C4-2B (cell line): ENCODE results near the gene DACT1.

Experiments
- ZFX ChIP-seq: fragments of 450-650 bp; IDR thresholded peaks from 2 replicates; pipeline ENCODE4 v1.6.1; 2017
- TF ChIP-seq, protein P1 (sequence below): fragments of 450-650 bp; conservative IDR thresholded peaks from 2 replicates; pipeline ENCODE4 v1.5.1; 2017; ENCODE audit warnings: mild to moderate bottlenecking

DNA sequence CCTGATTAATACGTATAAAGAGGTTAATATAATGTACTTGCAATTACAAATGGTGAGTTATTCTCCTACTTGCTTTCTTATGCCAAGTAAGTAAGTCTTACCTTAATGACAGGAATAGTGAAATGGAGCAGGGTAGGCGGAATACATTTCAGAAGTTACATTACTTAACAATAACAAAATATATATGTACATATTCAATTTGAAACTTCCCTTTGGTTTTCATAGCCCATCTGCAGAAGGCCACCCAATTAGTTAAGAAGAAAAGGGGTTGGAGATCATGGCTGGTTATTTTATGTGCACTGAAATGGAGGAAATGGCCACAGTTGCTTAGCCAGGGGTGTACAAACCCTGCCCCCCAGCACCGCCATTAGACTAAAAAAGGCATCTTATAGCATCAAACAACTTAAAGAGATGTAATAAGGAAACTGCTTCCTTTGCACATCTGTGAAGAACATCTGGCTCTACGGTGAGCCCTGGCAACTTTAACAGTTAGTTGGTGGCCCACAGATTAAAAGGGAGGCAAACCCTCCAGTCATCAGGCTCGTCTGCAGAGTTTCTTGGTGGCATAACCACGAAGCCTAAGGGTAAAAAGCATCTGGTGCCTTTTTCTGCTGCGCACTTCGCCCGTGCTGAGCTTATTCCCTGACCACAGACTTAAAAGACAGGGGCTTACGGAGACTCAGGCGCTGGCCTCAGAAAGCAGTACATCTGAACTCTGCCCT, 38.8 kb upstream of the DACT1 start:
- TF ChIP-seq, protein P1, sequence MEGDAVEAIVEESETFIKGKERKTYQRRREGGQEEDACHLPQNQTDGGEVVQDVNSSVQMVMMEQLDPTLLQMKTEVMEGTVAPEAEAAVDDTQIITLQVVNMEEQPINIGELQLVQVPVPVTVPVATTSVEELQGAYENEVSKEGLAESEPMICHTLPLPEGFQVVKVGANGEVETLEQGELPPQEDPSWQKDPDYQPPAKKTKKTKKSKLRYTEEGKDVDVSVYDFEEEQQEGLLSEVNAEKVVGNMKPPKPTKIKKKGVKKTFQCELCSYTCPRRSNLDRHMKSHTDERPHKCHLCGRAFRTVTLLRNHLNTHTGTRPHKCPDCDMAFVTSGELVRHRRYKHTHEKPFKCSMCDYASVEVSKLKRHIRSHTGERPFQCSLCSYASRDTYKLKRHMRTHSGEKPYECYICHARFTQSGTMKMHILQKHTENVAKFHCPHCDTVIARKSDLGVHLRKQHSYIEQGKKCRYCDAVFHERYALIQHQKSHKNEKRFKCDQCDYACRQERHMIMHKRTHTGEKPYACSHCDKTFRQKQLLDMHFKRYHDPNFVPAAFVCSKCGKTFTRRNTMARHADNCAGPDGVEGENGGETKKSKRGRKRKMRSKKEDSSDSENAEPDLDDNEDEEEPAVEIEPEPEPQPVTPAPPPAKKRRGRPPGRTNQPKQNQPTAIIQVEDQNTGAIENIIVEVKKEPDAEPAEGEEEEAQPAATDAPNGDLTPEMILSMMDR = no peak
- no peak for TF ChIP-seq ZFX
